ENCODE results near the gene UBFD1.

Gene UBFD1

GRCh38 chr16:23511731-23512130 lies 45.8 kb upstream of the UBFD1 start:
- TF ChIP-seq NFIC (IDR thresholded peaks at IDR 0.05) (no peak), RAD21 (IDR thresholded peaks at IDR 0.05; ENCODE audit: low read depth) (no peak), ZBTB7A (IDR thresholded peaks at IDR 0.05; ENCODE audit: low read depth) (no peak), EP300 (IDR thresholded peaks at IDR 0.05; ENCODE audit: borderline replicate concordance) (no peak), TAF1 (IDR thresholded peaks at IDR 0.05; ENCODE audit: low read depth) (no peak), TEAD4 (IDR thresholded peaks at IDR 0.05) (no peak), CEBPB (IDR thresholded peaks at IDR 0.05) (no peak), MAX (IDR thresholded peaks at IDR 0.05) (no peak)

GRCh38 chr16:23512168-23512695 lies 45.3 kb upstream of the UBFD1 start:
- no peak for TF ChIP-seq NFIC (IDR thresholded peaks at IDR 0.05)
- no peak for TF ChIP-seq YY1 (IDR thresholded peaks at IDR 0.05; ENCODE audit: low read depth)
- no peak for TF ChIP-seq USF1 (IDR thresholded peaks at IDR 0.05)
- no peak for TF ChIP-seq TCF12 (IDR thresholded peaks at IDR 0.05; ENCODE audit: low read depth)
- no peak for TF ChIP-seq TAF1 (IDR thresholded peaks at IDR 0.05; ENCODE audit: low read depth)

- TF ChIP-seq CEBPB (IDR thresholded peaks at IDR 0.05) (no peak), RAD21 (IDR thresholded peaks at IDR 0.05; ENCODE audit: low read depth) (no peak), NFIC (IDR thresholded peaks at IDR 0.05) (no peak), REST (IDR thresholded peaks at IDR 0.05; ENCODE audit: low read depth) (no peak)
Measured at GRCh38 chr16:23514381-23515152, 43.0 kb upstream of the UBFD1 start.

GRCh38 chr16:23515881-23516280 lies 41.6 kb upstream of the UBFD1 start:
- TF ChIP-seq TEAD4 (IDR thresholded peaks at IDR 0.05) (no peak), MAX (IDR thresholded peaks at IDR 0.05) (no peak), RAD21 (IDR thresholded peaks at IDR 0.05; ENCODE audit: low read depth) (no peak), NFIC (IDR thresholded peaks at IDR 0.05) (no peak), EP300 (IDR thresholded peaks at IDR 0.05; ENCODE audit: borderline replicate concordance) (no peak), TCF12 (IDR thresholded peaks at IDR 0.05; ENCODE audit: low read depth) (no peak), CEBPB (IDR thresholded peaks at IDR 0.05) (no peak), FOXM1 (IDR thresholded peaks at IDR 0.05; ENCODE audit: borderline replicate concordance, low read depth) (no peak), USF1 (IDR thresholded peaks at IDR 0.05) (no peak)

- TF ChIP-seq REST (IDR thresholded peaks at IDR 0.05; ENCODE audit: low read depth) (no peak), CREB1 (IDR thresholded peaks at IDR 0.05; ENCODE audit: low read depth) (no peak), FOXM1 (IDR thresholded peaks at IDR 0.05; ENCODE audit: borderline replicate concordance, low read depth) (no peak), TAF1 (IDR thresholded peaks at IDR 0.05; ENCODE audit: low read depth) (no peak), EP300 (IDR thresholded peaks at IDR 0.05; ENCODE audit: borderline replicate concordance) (no peak), NFIC (IDR thresholded peaks at IDR 0.05) (no peak), YY1 (IDR thresholded peaks at IDR 0.05; ENCODE audit: low read depth) (no peak), EGR1 (IDR thresholded peaks at IDR 0.05) (no peak), USF1 (IDR thresholded peaks at IDR 0.05) (no peak), TCF12 (IDR thresholded peaks at IDR 0.05; ENCODE audit: low read depth) (no peak), ZBTB7A (IDR thresholded peaks at IDR 0.05; ENCODE audit: low read depth) (no peak)
Measured at GRCh38 chr16:23516366-23517137, 41.0 kb upstream of the UBFD1 start.

All from Ishikawa (cell line).